Effector memory CD4-positive, alpha-beta T cell (primary cell): Measurements from ENCODE around the gene OPRL1.

ENCODE experiments used
- DNase-seq, 3 donors: peaks; one replicate each; pipeline ENCODE4 v3.0.0-alpha.2; 2020
- H3K27ac ChIP-seq: 2 replicates; pipeline ENCODE4 v1.7.0; 2013; ENCODE audit warnings: mild to moderate bottlenecking, low read length, moderate library complexity; ENCODE audit not compliant: insufficient read depth, poor library complexity, severe bottlenecking
- H3K27me3 ChIP-seq: replicated peaks from 2 replicates; pipeline ENCODE4 v1.7.0; 2013; ENCODE audit warnings: mild to moderate bottlenecking, low read length; ENCODE audit not compliant: insufficient read depth, control insufficient read depth, poor library complexity, severe bottlenecking
- H3K36me3 ChIP-seq: 2 replicates; pipeline ENCODE4 v1.7.0; 2013; ENCODE audit warnings: mild to moderate bottlenecking, low read length, moderate library complexity; ENCODE audit not compliant: control insufficient read depth, insufficient read depth
- H3K4me1 ChIP-seq: 2 replicates; pipeline ENCODE4 v1.7.0; 2013; ENCODE audit warnings: low read length, mild to moderate bottlenecking; ENCODE audit not compliant: control insufficient read depth, insufficient read depth, poor library complexity, severe bottlenecking
- H3K4me3 ChIP-seq: 2 replicates; pipeline ENCODE4 v1.7.0; 2013; ENCODE audit warnings: low read length, low read depth, mild to moderate bottlenecking; ENCODE audit not compliant: insufficient read depth, poor library complexity, severe bottlenecking
- H3K9me3 ChIP-seq: 2 replicates; pipeline ENCODE4 v1.7.0; 2013; ENCODE audit warnings: mild to moderate bottlenecking, low read length, moderate library complexity; ENCODE audit not compliant: control insufficient read depth

OPRL1 gene

DNA sequence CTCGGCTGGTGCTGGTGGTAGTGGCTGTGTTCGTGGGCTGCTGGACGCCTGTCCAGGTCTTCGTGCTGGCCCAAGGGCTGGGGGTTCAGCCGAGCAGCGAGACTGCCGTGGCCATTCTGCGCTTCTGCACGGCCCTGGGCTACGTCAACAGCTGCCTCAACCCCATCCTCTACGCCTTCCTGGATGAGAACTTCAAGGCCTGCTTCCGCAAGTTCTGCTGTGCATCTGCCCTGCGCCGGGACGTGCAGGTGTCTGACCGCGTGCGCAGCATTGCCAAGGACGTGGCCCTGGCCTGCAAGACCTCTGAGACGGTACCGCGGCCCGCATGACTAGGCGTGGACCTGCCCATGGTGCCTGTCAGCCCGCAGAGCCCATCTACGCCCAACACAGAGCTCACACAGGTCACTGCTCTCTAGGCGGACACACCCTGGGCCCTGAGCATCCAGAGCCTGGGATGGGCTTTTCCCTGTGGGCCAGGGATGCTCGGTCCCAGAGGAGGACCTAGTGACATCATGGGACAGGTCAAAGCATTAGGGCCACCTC, 18.7 kb downstream of the OPRL1 start:
- H3K36me3 ChIP-seq, result no peaks in the 10 kb centered on the region
- H3K9me3 ChIP-seq, result no peaks in the 10 kb centered on the region
- peaks cover 8% of the 10 kb centered on the region for H3K4me1 ChIP-seq
- no peak overlapping the region for H3K4me3 ChIP-seq
- no peak for DNase-seq
- peaks cover 13% of the 10 kb centered on the region for H3K27me3 ChIP-seq
- no peak overlapping the region for H3K27ac ChIP-seq

DNA sequence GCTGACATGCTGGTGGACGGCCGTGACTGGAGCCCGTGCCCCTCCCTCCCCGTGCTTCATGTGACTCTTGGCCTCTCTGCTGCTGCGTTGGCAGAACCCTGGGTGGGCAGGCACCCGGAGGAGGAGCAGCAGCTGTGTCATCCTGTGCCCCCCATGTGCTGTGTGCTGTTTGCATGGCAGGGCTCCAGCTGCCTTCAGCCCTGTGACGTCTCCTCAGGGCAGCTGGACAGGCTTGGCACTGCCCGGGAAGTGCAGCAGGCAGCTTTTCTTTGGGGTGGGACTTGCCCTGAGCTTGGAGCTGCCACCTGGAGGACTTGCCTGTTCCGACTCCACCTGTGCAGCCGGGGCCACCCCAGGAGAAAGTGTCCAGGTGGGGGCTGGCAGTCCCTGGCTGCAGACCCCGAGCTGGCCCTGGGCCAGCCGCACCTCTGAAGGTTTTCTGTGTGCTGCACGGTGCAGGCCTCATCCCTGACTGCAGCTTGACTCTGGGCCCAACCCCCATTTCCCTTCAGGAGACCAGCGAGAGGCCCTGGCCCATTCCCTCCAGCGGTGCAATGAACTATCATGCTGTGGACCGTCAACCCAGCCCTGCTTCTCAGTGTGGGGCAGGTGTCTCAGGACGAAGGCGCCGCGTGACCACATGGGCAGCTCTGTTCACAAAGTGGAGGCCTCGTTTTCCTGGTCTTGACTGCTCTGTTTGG, 19.4 kb downstream of the OPRL1 start:
- H3K27me3 ChIP-seq, result peaks cover 13% of the 10 kb centered on the region
- H3K9me3 ChIP-seq, result no peaks in the 10 kb centered on the region
- no peak overlapping the region for H3K27ac ChIP-seq
- no peak overlapping the region for H3K4me3 ChIP-seq
- H3K4me1 ChIP-seq, result peaks cover 8% of the 10 kb centered on the region
- no peaks in the 10 kb centered on the region for H3K36me3 ChIP-seq
- no peak for DNase-seq

DNA sequence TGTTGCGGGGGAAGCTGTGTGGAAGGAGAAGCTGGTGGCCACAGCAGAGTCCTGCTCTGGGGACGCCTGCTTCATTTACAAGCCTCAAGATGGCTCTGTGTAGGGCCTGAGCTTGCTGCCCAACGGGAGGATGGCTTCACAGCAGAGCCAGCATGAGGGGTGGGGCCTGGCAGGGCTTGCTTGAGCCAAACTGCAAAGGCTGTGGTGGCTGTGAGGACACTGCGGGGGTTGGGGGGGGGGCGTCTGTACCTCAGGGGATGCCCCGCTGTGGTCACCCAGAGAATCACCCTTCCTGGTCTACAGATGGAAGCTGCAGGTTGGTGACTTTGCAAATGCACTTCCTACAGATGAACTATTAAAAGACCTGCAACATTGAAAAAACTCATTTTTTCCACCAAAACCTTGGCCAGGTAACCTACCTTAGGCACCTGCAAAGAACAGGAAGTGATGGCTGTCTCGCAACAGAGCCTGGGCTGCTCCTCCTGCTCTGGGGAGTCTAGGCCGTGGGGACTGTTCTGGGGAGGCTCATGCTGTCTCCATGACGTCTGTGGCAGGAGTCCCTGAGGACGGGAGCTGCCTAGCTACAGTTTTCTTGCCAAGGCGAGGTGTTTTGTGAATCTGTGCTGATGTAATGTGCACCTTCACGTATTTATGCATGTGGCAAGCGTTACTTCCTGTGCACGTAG, 20.1 kb downstream of the OPRL1 start:
- peak in 1 of 3 donors; percentile 34 for DNase-seq
- peaks cover 8% of the 10 kb centered on the region for H3K4me1 ChIP-seq
- H3K4me3 ChIP-seq, result no peak overlapping the region
- H3K27me3 ChIP-seq, result peaks cover 13% of the 10 kb centered on the region
- no peaks in the 10 kb centered on the region for H3K36me3 ChIP-seq
- no peak overlapping the region for H3K27ac ChIP-seq
- H3K9me3 ChIP-seq, result no peaks in the 10 kb centered on the region

DNA sequence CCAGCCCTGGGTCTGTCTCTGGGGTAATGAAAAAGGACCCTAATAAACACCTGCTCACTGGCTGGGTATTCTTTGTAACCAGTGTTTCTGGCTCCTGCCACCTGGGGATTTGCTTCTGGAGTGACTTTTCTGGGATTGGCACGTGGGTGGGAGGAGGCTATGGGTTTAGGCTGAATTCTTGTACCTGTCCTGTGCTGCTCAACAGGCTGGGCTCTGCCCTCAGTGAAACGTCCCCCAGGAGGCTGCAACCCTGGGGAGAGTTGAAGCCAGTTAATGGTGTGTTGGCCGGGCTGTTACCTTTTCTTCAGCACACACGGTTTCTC, 20.6 kb downstream of the OPRL1 start:
- Histone ChIP-seq H3K27me3 (peaks cover 13% of the 10 kb centered on the region), H3K36me3 (no peaks in the 10 kb centered on the region), H3K4me3 (no peak overlapping the region), H3K9me3 (no peaks in the 10 kb centered on the region), H3K4me1 (peaks cover 8% of the 10 kb centered on the region), H3K27ac (no peak overlapping the region)
- DNase-seq, result no peak

DNA sequence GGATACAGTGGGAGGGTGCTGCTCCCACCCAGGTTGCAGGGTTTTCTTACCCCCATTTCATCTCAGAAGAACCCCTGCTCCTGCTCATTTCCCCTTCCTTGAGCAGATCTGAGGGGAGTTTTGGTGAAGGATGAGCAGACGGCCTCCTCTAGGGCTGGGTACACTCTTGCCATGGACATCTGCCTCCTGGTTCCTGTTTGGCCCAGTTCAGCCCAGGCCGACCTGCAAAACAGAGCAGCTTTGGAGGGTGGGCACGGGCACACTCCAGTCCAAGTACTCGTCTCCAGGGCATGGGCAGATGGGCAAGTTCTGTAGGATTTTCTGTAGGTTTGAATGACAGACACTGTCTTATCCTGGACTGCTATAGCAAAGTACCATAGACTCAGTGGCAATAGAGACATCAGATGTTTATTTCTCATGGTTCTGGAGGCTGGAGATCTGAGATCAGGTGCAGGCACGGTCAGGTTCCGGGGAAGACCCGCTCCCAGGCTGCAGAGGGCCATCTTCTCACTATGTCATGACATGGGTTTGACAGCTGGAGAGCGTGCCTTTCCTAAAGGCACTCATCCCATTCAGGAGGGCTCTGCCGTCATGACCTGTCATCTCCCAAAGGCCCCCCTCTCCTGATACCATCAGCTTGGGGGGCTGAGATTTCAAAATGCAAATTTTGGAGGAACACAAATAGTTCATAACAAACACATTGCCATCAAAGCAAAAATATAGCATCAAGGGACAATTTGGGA, 21.2 kb downstream of the OPRL1 start:
- Histone ChIP-seq H3K4me1 (peaks cover 8% of the 10 kb centered on the region), H3K36me3 (no peaks in the 10 kb centered on the region), H3K27me3 (peaks cover 13% of the 10 kb centered on the region), H3K27ac (no peak overlapping the region), H3K9me3 (no peaks in the 10 kb centered on the region), H3K4me3 (no peak overlapping the region)
- no peak for DNase-seq

DNA sequence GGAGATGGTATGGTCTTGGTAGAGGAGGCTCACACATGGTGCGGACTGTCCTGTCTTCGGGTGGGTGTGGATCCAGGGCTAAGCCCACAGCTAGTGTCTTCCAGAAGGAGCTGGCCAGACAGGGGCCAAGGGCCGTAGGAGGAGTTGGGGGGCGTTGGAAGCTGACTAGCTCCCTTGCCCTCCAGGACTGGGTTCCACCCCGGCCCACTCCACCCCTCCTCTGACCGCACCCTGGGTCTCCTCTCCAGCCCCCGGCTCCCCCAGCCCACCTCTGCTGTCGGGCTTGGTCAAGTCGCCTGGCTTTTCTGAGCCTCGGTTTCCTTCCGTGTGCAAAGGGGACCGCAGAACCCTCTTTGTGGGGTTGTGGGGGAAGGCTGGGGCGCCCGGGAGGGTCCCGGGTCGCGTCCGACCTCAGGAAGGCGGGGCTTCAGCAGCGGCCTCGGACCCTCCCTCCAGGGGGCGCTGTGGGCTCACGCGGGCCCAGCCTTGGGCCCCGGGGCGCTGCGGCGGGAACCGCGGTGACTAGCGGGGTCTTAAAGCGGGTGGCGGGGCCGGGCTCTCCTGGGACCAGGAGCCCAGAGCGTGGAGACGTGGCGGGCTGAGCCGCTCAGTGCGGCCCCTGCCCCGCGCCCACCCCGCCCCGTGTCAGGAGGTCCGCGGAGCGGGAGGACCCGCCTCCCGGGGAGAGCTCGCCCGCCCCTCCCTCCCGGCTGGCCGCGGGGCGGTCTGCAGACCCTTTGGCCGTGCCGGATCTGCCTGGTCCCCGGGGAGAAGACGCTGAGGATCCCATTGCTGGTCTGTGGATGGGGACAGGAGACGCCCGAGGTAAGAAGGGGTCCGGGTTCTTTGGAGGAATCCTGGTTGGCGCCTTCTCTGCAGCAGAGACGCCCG, 22.1 kb downstream of the OPRL1 start:
- H3K4me1 ChIP-seq, result peaks cover 8% of the 10 kb centered on the region
- peak overlapping the region; percentile 42 for H3K4me3 ChIP-seq
- no peaks in the 10 kb centered on the region for H3K36me3 ChIP-seq
- peaks cover 13% of the 10 kb centered on the region for H3K27me3 ChIP-seq
- DNase-seq, result peak; percentile 29 to 47 (median 32)
- no peak overlapping the region for H3K27ac ChIP-seq
- no peaks in the 10 kb centered on the region for H3K9me3 ChIP-seq

DNA sequence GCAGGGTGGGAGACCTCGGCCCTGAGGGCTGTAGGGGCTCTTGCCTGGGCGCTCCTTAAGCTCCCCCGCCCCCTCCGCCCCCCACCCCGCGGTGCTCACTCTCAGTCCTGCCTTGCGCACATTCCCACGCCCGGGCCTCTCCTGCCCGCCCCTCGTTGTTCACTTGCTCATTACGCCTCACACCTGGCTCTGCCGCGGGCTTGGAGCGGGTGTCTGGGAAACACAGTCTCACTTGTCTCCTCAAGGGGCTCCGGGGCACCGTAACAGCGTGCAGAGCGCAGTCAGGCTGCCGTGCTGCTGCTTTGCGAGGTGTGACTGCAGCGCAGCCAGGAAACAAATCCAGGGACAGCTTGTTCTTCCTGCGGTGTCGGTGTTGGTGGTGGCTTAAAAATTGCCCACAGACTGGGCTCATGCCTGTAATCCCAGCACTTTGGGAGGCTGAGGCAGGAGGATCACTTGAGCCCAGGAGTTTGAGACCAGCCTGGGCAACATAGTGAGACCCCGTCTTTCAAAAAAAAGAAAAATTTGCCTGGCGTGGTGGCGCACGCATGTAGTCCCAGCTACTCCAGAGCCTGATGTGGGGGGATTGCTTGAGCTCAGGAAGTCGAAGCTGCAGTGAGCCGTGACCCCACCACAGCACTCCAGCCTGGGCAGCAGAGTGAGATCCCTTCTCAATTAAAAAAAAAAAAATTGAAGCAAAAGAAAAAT, 22.9 kb downstream of the OPRL1 start:
- H3K27ac ChIP-seq, result no peak overlapping the region
- H3K36me3 ChIP-seq, result no peaks in the 10 kb centered on the region
- DNase-seq, result no peak
- H3K9me3 ChIP-seq, result no peaks in the 10 kb centered on the region
- H3K4me3 ChIP-seq, result no peak overlapping the region
- peaks cover 13% of the 10 kb centered on the region for H3K27me3 ChIP-seq
- H3K4me1 ChIP-seq, result peaks cover 8% of the 10 kb centered on the region

DNA sequence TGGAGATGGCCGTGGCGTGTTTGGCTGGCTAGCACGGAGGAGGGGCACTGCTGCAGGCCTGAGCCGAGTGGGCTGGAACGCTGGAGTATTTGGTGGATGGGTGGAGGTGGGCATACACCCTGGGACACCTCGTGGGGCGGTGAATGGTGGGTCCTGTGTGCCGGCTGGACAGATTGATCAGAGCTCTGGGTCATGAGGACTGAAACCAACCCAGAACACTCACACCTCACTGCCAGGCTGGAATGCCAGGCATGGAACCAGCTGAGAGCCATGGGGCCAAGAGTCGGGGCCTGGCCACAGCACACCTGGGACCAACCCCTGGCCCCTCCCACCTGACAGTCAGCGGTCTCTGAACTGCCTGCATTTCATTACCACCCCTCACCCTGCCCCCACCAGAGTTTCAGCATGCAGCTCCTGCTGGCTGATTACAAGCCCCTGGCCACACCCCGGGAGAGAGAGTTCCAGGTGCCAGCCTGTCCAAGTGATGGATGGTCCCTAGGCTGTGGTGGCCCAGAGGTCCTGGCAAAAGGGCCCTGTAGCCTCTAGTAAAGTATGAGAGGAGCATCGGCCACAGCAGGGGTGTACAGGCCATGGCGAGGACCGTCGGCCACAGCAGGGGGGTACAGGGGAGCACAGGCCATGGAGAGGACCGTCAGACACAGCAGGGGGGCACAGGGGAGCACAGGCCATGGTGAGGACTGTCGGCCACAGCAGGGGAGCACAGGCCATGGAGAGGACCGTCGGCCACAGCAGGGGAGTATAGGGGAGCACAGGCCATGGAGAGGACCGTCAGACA, 24.2 kb downstream of the OPRL1 start:
- peaks cover 13% of the 10 kb centered on the region for H3K27me3 ChIP-seq
- no peaks in the 10 kb centered on the region for H3K36me3 ChIP-seq
- DNase-seq, result no peak
- no peak overlapping the region for H3K4me3 ChIP-seq
- H3K27ac ChIP-seq, result no peak overlapping the region
- H3K9me3 ChIP-seq, result no peaks in the 10 kb centered on the region
- peaks cover 8% of the 10 kb centered on the region for H3K4me1 ChIP-seq
